OCI-LY3 (cell line): ENCODE measurements around the gene NACAD.

Experiments used
- EZH2phosphoT487 ChIP-seq: fragments of 200-600 bp; shearing (Covaris generic); IDR thresholded peaks from 2 replicates; pipeline ENCODE4 v1.6.1; 2018; ENCODE audit warnings: antibody characterized with exemption, mixed run types, low read depth
- TF ChIP-seq, protein P1 (sequence below): fragments of 200-600, 300-600 bp; sonication (generic); IDR thresholded peaks from 2 replicates; pipeline ENCODE4 v1.5.1; 2014; ENCODE audit warnings: antibody characterized with exemption, low read length, low read depth

DNA sequence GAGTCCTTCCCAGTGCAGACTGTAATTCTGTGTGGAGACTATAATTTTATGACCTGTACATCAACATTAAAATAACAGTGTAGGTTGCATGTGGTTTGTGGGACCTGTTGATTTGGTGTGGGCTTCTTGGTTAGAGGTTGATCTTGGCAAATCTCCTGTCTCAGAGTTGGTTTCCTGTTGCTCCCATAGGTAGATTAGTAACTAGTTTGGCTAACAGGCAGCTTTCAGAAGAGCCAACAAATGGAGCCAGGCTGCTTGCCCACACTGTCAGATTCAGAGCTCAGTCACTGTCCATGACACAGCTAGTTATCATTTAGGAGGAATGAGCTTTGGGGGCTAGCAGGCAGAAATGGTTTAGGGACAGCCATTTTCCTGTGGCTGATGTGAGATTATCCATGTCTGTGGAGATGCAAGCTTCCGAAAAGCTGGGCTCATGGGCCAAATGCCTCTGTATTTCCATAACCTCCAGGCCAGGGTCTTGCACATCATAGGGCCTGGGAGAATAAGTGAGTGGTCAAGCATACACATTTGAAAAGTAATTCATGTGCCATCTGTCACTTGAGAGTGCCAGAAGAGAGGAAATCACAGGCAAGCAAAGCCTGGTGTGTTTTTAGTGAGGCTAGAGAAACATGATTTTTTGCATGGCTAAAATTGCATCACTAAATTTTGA, 55.4 kb downstream of the NACAD start:
- TF ChIP-seq, protein P1, sequence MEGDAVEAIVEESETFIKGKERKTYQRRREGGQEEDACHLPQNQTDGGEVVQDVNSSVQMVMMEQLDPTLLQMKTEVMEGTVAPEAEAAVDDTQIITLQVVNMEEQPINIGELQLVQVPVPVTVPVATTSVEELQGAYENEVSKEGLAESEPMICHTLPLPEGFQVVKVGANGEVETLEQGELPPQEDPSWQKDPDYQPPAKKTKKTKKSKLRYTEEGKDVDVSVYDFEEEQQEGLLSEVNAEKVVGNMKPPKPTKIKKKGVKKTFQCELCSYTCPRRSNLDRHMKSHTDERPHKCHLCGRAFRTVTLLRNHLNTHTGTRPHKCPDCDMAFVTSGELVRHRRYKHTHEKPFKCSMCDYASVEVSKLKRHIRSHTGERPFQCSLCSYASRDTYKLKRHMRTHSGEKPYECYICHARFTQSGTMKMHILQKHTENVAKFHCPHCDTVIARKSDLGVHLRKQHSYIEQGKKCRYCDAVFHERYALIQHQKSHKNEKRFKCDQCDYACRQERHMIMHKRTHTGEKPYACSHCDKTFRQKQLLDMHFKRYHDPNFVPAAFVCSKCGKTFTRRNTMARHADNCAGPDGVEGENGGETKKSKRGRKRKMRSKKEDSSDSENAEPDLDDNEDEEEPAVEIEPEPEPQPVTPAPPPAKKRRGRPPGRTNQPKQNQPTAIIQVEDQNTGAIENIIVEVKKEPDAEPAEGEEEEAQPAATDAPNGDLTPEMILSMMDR = no peak
- TF ChIP-seq EZH2phosphoT487 = no peak
